WTC11 (cell line): ENCODE results near the gene ZNF878. TPM values are rescaled to one million over a fixed set of nuclear protein-coding genes. Genes with fewer than 3 reads are reported as not detected.

Experiments used
- ATAC-seq: fragments of 200-7000 bp; cut with Tn5 transposase; 2 replicates; pipeline ENCODE4 v1.10.0; 2021; ENCODE audit warnings: mild to moderate bottlenecking, moderate library complexity
- CTCF ChIA-PET: fragments of 300-600 bp; sonication (Branson Sonifier 250); formaldehyde crosslinking; loops from one replicate; lab custom pipeline; 2021; ENCODE audit warnings: antibody characterized with exemption; lab: Charles Lee
- POLR2A ChIA-PET: fragments of 350-600 bp; sonication (Branson Sonifier 250); formaldehyde crosslinking; loops from one replicate; lab custom pipeline; 2021; ENCODE audit warnings: antibody characterized with exemption; lab: Charles Lee
- DNase-seq: peaks from one replicate; pipeline ENCODE4 v3.0.0; 2021; ENCODE audit warnings: low spot score
- H3K27ac Mint-ChIP-seq: 2 replicates; pipeline ENCODE4 v1.8.0; 2021; ENCODE audit warnings: mixed read lengths
- H3K27me3 Mint-ChIP-seq: 2 replicates; pipeline ENCODE4 v1.8.0; 2021; ENCODE audit warnings: low read depth, mild to moderate bottlenecking, moderate library complexity, mixed read lengths
- H3K36me3 Mint-ChIP-seq: 2 replicates; pipeline ENCODE4 v1.8.0; 2021; ENCODE audit warnings: mixed read lengths
- H3K4me1 Mint-ChIP-seq: 2 replicates; pipeline ENCODE4 v1.8.0; 2022; ENCODE audit warnings: mixed read lengths
- H3K4me3 Mint-ChIP-seq: 2 replicates; pipeline ENCODE4 v1.8.0; 2021; ENCODE audit warnings: mild to moderate bottlenecking, moderate library complexity, mixed read lengths
- H3K9me3 Mint-ChIP-seq: 2 replicates; pipeline ENCODE4 v1.8.0; 2021; ENCODE audit warnings: mixed read lengths
- ESRRA ChIP-seq: sonication (generic); formaldehyde crosslinking; IDR thresholded peaks from 2 replicates; pipeline ENCODE4 v1.8.1; 2022; ENCODE audit warnings: mild to moderate bottlenecking, missing genetic modification reagents, borderline replicate concordance
- FOXJ3 ChIP-seq: sonication (generic); formaldehyde crosslinking; IDR thresholded peaks from 2 replicates; pipeline ENCODE4 v1.9.0; 2021; ENCODE audit warnings: missing genetic modification reagents, mild to moderate bottlenecking, borderline replicate concordance
- FOXK1 ChIP-seq: sonication (generic); formaldehyde crosslinking; IDR thresholded peaks from 2 replicates; pipeline ENCODE4 v1.8.0; 2022; ENCODE audit warnings: mild to moderate bottlenecking, moderate library complexity, missing genetic modification reagents
- GABPB1 ChIP-seq: sonication (generic); formaldehyde crosslinking; IDR thresholded peaks from 2 replicates; pipeline ENCODE4 v1.8.1; 2023; ENCODE audit warnings: mild to moderate bottlenecking, missing genetic modification reagents
- IRF2 ChIP-seq: sonication (generic); formaldehyde crosslinking; IDR thresholded peaks from 2 replicates; pipeline ENCODE4 v1.8.0; 2022; ENCODE audit warnings: low read depth, missing genetic modification reagents, borderline replicate concordance
- MYBL2 ChIP-seq: sonication (generic); formaldehyde crosslinking; IDR thresholded peaks from 2 replicates; pipeline ENCODE4 v1.8.1; 2023; ENCODE audit warnings: mild to moderate bottlenecking, moderate library complexity, missing genetic modification reagents
- RELA ChIP-seq: sonication (generic); formaldehyde crosslinking; IDR thresholded peaks from 2 replicates; pipeline ENCODE4 v1.8.1; 2022; ENCODE audit warnings: missing genetic modification reagents, mild to moderate bottlenecking, borderline replicate concordance
- SMAD3 ChIP-seq: sonication (generic); formaldehyde crosslinking; IDR thresholded peaks from 2 replicates; pipeline ENCODE4 v1.8.0; 2022; ENCODE audit warnings: missing genetic modification reagents, mild to moderate bottlenecking, borderline replicate concordance
- SP1 ChIP-seq: sonication (generic); formaldehyde crosslinking; conservative IDR thresholded peaks from 2 replicates; pipeline ENCODE4 v1.8.1; 2022; ENCODE audit warnings: missing genetic modification reagents
- TCF7 ChIP-seq: sonication (generic); formaldehyde crosslinking; IDR thresholded peaks from 2 replicates; pipeline ENCODE4 v1.8.0; 2022; ENCODE audit warnings: mild to moderate bottlenecking, low read depth, missing genetic modification reagents, moderate library complexity
- ZNF423 ChIP-seq: fragments of 250-450 bp; sonication (Bioruptor Pico); IDR thresholded peaks from 2 replicates; pipeline ENCODE4 v2.1.2; 2022; ENCODE audit warnings: mild to moderate bottlenecking, moderate library complexity
- total RNA-seq: library from RNA; stranded (reverse); gene quantifications from 3 replicates; pipeline ENCODE4 v1.2.3, GENCODE V29; 2021
- TF ChIP-seq, protein P1 (sequence below): sonication (generic); formaldehyde crosslinking; IDR thresholded peaks from 2 replicates; pipeline ENCODE4 v1.8.0; 2022; ENCODE audit warnings: missing genetic modification reagents
- TF ChIP-seq, protein P2 (sequence below): sonication (generic); formaldehyde crosslinking; IDR thresholded peaks from 2 replicates; pipeline ENCODE4 v1.8.0; 2022; ENCODE audit warnings: mild to moderate bottlenecking, missing genetic modification reagents
- TF ChIP-seq, protein P3 (sequence below): sonication (generic); formaldehyde crosslinking; IDR thresholded peaks from 2 replicates; pipeline ENCODE4 v1.8.0; 2022; ENCODE audit warnings: mild to moderate bottlenecking, missing genetic modification reagents
- TF ChIP-seq, protein P4 (sequence below): sonication (generic); formaldehyde crosslinking; IDR thresholded peaks from 2 replicates; pipeline ENCODE4 v1.8.0; 2023; ENCODE audit warnings: missing genetic modification reagents, mild to moderate bottlenecking, borderline replicate concordance
- TF ChIP-seq, protein P5 (sequence below): sonication (generic); formaldehyde crosslinking; IDR thresholded peaks from 2 replicates; pipeline ENCODE4 v1.8.1; 2022; ENCODE audit warnings: mild to moderate bottlenecking, moderate library complexity, missing genetic modification reagents
- TF ChIP-seq, protein P6 (sequence below): fragments of 250-450 bp; sonication (Bioruptor Pico); conservative IDR thresholded peaks from 2 replicates; pipeline ENCODE4 v1.9.0; 2021; ENCODE audit warnings: mild to moderate bottlenecking
- TF ChIP-seq, protein P7 (sequence below): sonication (generic); formaldehyde crosslinking; IDR thresholded peaks from 2 replicates; pipeline ENCODE4 v1.8.1; 2023; ENCODE audit warnings: mild to moderate bottlenecking, missing genetic modification reagents

ZNF878 gene
- total RNA-seq, 1 experiment from 2014 or later = 12.5 TPM

DNA sequence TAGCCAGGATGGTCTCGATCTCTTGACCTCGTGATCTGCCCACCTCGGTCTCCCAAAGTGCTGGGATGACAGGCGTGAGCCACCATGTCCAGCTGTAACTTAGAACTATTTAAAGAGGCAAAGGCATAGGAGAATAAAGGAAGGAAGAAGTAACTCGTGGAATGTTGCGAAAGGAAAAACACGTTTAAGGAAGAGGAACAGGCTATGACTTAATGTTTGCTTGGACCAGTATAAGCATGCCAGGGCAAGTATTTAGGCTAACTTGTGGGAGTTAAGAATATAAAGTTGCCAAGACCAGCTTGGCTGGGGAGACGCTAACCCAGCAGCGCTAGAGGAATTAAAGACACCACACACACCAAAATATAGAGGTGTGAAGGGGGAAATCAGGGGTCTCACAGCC is 45.3 kb upstream of the ZNF878 start (continued):
- TF ChIP-seq, protein P1, sequence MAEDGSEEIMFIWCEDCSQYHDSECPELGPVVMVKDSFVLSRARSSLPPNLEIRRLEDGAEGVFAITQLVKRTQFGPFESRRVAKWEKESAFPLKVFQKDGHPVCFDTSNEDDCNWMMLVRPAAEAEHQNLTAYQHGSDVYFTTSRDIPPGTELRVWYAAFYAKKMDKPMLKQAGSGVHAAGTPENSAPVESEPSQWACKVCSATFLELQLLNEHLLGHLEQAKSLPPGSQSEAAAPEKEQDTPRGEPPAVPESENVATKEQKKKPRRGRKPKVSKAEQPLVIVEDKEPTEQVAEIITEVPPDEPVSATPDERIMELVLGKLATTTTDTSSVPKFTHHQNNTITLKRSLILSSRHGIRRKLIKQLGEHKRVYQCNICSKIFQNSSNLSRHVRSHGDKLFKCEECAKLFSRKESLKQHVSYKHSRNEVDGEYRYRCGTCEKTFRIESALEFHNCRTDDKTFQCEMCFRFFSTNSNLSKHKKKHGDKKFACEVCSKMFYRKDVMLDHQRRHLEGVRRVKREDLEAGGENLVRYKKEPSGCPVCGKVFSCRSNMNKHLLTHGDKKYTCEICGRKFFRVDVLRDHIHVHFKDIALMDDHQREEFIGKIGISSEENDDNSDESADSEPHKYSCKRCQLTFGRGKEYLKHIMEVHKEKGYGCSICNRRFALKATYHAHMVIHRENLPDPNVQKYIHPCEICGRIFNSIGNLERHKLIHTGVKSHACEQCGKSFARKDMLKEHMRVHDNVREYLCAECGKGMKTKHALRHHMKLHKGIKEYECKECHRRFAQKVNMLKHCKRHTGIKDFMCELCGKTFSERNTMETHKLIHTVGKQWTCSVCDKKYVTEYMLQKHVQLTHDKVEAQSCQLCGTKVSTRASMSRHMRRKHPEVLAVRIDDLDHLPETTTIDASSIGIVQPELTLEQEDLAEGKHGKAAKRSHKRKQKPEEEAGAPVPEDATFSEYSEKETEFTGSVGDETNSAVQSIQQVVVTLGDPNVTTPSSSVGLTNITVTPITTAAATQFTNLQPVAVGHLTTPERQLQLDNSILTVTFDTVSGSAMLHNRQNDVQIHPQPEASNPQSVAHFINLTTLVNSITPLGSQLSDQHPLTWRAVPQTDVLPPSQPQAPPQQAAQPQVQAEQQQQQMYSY (CRISPR knock-in tag) = no peak
- TF ChIP-seq GABPB1 (CRISPR knock-in tag) (no peak), RELA (no peak), ZNF423 (CRISPR knock-in tag) (no peak)
- TF ChIP-seq, protein P2, sequence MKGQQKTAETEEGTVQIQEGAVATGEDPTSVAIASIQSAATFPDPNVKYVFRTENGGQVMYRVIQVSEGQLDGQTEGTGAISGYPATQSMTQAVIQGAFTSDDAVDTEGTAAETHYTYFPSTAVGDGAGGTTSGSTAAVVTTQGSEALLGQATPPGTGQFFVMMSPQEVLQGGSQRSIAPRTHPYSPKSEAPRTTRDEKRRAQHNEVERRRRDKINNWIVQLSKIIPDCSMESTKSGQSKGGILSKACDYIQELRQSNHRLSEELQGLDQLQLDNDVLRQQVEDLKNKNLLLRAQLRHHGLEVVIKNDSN (CRISPR knock-in tag) = no peak
- TF ChIP-seq, all 79 proteins: peak for 0

DNA sequence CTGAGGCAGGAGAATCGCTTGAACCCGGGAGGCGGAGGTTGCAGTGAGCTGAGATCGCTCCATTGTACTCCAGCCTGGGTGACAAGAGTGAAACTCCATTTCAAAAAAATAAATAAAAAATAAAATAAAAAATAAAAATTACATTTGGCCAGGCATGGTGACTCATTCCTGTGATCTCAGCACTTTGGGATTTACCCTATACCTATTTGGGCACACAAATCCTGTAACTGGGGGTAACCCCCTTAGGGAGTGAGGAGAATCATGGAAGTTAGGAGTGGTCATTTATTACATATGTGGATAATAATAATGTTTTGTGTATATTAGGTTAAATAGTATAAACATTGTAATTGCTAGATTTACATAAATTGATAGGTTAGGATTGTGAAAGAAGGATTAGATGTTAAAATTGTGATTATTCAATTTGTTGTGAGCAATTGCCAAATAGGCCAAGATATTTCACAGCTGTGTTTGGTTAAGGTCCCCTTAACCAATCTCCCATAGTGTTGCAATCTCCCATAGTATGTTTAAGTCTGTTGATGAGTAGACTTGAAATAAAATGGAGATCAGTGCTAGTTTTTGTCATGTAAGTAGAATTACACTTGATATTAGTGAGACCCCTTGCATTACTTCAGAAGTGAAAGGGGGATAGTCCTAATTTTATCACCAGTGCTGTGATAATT is 42.5 kb upstream of the ZNF878 start:
- peaks cover 12% of the 10 kb centered on the region for H3K4me1 Mint-ChIP-seq
- ChIA-PET CTCF (no interaction called here), POLR2A (no interaction called here)
- no peak for DNase-seq
- peaks cover 59% of the 10 kb centered on the region for H3K36me3 Mint-ChIP-seq
- peaks cover 40% of the 10 kb centered on the region for H3K9me3 Mint-ChIP-seq
- no peak overlapping the region for H3K4me3 Mint-ChIP-seq
- H3K27ac Mint-ChIP-seq = no peak overlapping the region
- no peaks in the 10 kb centered on the region for H3K27me3 Mint-ChIP-seq
- ATAC-seq = no peak
- no peak for TF ChIP-seq MYBL2 (CRISPR knock-in tag)
- TF ChIP-seq SMAD3 (CRISPR knock-in tag) = no peak
- no peak for TF ChIP-seq SP1
- TF ChIP-seq, protein P3, sequence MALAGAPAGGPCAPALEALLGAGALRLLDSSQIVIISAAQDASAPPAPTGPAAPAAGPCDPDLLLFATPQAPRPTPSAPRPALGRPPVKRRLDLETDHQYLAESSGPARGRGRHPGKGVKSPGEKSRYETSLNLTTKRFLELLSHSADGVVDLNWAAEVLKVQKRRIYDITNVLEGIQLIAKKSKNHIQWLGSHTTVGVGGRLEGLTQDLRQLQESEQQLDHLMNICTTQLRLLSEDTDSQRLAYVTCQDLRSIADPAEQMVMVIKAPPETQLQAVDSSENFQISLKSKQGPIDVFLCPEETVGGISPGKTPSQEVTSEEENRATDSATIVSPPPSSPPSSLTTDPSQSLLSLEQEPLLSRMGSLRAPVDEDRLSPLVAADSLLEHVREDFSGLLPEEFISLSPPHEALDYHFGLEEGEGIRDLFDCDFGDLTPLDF (CRISPR knock-in tag) = no peak
- TF ChIP-seq, protein P4, sequence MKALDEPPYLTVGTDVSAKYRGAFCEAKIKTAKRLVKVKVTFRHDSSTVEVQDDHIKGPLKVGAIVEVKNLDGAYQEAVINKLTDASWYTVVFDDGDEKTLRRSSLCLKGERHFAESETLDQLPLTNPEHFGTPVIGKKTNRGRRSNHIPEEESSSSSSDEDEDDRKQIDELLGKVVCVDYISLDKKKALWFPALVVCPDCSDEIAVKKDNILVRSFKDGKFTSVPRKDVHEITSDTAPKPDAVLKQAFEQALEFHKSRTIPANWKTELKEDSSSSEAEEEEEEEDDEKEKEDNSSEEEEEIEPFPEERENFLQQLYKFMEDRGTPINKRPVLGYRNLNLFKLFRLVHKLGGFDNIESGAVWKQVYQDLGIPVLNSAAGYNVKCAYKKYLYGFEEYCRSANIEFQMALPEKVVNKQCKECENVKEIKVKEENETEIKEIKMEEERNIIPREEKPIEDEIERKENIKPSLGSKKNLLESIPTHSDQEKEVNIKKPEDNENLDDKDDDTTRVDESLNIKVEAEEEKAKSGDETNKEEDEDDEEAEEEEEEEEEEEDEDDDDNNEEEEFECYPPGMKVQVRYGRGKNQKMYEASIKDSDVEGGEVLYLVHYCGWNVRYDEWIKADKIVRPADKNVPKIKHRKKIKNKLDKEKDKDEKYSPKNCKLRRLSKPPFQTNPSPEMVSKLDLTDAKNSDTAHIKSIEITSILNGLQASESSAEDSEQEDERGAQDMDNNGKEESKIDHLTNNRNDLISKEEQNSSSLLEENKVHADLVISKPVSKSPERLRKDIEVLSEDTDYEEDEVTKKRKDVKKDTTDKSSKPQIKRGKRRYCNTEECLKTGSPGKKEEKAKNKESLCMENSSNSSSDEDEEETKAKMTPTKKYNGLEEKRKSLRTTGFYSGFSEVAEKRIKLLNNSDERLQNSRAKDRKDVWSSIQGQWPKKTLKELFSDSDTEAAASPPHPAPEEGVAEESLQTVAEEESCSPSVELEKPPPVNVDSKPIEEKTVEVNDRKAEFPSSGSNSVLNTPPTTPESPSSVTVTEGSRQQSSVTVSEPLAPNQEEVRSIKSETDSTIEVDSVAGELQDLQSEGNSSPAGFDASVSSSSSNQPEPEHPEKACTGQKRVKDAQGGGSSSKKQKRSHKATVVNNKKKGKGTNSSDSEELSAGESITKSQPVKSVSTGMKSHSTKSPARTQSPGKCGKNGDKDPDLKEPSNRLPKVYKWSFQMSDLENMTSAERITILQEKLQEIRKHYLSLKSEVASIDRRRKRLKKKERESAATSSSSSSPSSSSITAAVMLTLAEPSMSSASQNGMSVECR (CRISPR knock-in tag) = no peak
- no peak for TF ChIP-seq ESRRA (CRISPR knock-in tag)
- no peak for TF ChIP-seq FOXJ3 (CRISPR knock-in tag)
- TF ChIP-seq, protein P5, sequence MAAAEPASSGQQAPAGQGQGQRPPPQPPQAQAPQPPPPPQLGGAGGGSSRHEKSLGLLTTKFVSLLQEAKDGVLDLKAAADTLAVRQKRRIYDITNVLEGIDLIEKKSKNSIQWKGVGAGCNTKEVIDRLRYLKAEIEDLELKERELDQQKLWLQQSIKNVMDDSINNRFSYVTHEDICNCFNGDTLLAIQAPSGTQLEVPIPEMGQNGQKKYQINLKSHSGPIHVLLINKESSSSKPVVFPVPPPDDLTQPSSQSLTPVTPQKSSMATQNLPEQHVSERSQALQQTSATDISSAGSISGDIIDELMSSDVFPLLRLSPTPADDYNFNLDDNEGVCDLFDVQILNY (CRISPR knock-in tag) = no peak
- TF ChIP-seq, protein P6, sequence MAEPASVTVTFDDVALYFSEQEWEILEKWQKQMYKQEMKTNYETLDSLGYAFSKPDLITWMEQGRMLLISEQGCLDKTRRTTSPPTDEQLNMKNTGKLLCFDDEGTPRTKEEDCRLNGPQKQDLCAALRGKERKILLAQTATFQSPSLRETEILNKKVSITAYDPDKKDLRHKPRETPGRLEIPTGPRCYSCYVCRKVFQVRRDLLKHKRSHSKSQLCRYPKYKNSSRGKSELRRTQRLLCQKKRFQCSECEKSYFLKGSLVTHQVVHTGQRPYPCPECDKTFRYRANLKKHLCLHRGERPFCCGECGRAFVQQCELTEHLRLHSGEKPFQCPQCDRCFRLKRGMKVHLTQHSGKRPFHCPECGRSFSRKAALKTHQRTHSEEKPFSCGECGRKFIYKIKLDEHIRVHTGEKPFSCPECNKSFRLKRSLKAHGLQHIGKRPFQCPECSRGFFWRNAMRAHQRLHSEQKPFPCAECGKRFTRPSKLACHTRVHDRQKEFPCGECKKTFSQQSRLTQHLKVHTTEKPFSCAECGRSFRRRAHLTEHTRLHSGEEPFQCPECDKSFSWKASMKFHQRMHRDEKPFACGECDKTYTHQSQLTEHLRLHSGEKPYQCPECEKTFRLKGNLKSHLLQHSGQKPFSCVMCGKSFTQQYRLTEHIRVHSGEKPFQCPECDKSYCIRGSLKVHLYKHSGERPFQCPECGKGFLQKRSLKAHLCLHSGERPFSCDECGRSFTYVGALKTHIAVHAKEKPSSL = no peak
- TF ChIP-seq TCF7 (CRISPR knock-in tag) = no peak
- no peak for TF ChIP-seq FOXK1 (CRISPR knock-in tag)
- no peak for TF ChIP-seq IRF2 (CRISPR knock-in tag)
- TF ChIP-seq, protein P7, sequence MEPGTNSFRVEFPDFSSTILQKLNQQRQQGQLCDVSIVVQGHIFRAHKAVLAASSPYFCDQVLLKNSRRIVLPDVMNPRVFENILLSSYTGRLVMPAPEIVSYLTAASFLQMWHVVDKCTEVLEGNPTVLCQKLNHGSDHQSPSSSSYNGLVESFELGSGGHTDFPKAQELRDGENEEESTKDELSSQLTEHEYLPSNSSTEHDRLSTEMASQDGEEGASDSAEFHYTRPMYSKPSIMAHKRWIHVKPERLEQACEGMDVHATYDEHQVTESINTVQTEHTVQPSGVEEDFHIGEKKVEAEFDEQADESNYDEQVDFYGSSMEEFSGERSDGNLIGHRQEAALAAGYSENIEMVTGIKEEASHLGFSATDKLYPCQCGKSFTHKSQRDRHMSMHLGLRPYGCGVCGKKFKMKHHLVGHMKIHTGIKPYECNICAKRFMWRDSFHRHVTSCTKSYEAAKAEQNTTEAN (CRISPR knock-in tag) = no peak
